ENCODE measurements around the gene AKAP10.
"Not testable (repeated sequence)": the region's sequence is repeated elsewhere in the genome, so short reads cannot be mapped to it uniquely, and the experiment has no call there.

Gene AKAP10

GRCh38 chr17:19978805-19979211 is 1.2 kb upstream of the AKAP10 start:
- DNase-seq, result no peak

GRCh38 chr17:19978209-19978802 is 678 bp upstream of the AKAP10 start:
- peak in 4 of 14 donors; percentile 31 to 79 (median 47) for DNase-seq

GRCh38 chr17:19975601-19976000 is 2.0 kb downstream of the AKAP10 start:
- DNase-seq, result no peak

GRCh38 chr17:19973156-19973555 is 4.5 kb downstream of the AKAP10 start:
- DNase-seq, result no peak

GRCh38 chr17:19962954-19963353 is 14.7 kb downstream of the AKAP10 start:
- not testable (repeated sequence) for DNase-seq

DNA sequence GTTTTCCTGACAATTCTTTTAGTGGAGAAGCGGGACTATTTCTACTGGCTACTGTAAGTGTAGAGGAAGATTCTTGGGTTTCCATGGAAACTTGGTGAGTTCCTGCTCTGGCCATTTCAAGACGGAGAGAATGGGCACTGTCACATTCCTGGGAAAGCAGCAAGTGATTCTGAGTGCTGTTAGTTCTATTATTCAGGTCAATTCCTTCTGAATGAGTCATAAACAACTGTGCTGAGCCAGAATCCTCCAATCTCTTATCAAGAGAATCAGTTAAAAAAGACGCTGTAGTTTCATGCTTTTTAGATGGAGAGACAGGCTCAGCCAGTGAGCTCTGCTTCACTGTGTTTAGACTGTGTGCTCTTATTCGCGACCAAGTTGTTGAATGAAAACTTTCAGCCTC is 19.6 kb downstream of the AKAP10 start:
- no peak for DNase-seq

DNA sequence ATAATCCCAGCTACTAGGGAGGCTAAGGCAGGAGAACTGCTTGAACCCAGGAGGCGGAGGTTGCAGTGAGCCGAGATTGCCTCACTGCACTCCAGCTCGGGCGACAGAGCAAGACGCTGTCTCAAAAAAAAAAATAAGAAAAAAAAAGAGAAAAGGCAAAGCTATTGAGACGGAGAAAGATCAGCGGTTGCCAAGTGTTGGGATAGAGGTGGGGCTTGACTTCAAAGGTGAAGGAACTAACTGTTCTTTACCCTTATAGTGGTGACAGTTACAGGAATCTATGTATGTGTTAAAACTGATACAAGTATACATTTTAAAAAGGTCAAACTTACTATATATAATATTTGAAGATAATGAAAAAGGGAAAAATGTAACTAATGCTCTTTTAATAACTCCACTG is 22.5 kb downstream of the AKAP10 start:
- no peak for DNase-seq

DNA sequence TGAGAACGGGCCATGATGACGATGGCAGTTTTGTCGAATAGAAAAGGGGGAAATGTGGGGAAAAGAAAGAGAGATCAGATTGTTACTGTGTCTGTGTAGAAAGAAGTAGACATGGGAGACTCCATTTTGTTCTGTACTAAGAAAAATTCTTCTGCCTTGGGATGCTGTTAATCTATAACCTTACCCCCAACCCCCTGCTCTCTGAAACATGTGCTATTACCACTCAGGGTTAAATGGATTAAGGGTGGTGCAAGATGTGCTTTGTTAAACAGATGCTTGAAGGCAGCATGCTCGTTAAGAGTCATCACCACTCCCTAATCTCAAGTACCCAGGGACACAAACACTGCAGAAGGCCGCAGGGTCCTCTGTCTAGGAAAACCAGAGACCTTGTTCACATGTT is 26.2 kb downstream of the AKAP10 start:
- not testable (repeated sequence) for DNase-seq

- not testable (repeated sequence) for DNase-seq
These were observed 26.9 kb downstream of the AKAP10 start for GRCh38 chr17:19950624-19951195.

DNA sequence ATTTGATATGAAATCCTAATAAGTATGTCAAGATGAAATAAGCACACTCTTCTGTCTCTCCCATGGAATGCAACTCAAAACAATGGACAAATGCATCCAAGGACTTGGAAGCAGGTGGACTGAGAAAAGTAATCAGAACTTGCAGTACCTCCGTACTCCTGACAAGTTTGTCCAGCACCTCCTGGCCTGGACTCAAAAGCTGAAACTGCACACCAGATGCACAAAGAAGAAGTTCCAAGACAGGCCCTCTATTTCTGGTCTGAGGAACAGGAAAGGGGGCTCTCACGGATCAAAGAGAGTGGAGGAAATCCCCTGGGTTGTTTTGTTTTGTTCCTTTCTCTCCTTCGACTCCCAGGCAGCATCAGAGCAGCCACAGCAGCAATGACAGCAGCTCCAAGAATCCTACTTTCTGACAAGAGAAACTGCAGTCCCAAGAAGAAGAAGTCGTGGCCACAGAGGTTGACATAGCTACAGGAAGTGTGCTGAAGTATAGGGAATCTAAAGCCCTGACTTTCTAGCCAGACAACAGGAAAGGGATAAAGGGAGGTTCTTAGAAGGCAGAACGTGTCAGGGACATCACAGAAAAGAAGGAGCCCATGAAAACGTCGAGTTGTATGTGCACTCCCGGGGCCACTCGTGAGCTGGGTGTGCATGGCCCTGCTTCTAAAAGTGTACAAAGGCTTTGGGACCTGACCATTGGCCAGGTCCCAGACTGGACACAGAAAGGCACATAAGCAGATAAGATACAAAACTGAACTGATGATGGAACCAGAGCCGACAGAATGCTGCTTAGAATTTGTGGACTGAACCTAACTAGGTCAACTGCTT is 29.3 kb downstream of the AKAP10 start:
- DNase-seq, result no peak

- no peak for DNase-seq
These were observed 30.7 kb downstream of the AKAP10 start for GRCh38 chr17:19946921-19947320.

DNA sequence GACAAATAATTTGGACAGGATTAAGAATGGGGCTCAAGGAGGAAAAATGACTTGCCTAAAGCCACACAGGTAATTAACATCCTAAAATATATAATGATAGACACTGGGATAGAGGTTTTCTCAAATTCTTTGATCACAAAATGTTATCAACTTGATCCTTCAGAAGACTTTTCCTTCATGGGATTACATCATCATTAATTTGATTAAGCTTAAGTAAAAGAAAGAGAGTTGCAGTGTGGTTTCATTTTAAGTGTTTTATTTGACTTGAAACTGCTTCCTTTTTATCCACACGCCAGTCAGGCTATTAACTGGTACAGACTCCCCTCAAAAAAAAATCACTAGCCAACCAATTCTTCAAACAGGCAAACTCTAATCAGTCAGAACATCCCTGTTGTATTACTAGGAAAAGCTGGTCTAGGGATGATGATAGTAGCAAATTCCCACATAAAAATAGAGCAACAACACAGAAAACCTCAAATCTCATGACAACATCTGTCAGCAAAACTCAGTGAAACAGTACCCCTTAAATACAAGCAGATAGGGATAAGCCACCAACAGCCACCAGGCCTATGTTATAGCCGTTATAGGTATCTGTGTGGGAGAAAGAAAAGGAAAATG is 32.5 kb downstream of the AKAP10 start:
- DNase-seq, result no peak

DNA sequence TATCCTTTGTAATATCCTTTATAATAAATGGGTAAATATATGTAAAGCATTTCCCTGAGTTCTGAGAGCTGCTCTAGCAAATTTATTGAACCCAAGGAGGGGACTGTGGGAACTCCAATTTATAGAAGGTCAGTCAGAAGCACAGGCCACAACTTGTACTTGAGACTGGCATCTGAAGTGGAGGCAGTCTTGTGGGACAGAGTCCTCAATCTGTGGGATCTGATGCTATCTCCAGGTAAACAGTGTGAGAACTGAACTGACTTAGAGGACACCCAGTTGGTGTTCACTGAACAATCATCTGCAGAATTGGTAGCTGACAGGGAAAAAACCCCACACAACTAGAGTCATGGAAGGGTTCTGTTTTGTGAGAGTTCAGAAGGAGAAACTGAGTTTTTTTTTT is 34.0 kb downstream of the AKAP10 start:
- DNase-seq, result no peak

DNA sequence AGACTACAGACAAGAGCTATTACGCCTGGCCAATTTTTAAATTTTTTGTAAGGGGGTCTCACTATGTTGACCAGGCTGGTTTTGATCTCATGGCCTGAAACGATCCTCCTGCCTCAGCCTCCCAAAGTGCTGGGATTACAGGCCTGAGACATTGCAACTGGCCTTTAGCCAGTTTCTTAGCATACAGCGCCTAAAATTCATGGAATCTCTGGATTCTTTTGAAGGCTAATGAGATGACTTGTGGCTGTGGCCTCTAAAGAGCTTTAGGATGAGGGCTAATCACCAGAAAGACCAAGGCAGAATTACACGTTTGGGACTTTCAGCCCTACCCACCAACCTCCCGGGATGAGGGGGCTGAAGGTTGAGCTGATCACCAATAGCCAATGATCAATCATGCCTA is 34.6 kb downstream of the AKAP10 start:
- DNase-seq, result no peak

DNA sequence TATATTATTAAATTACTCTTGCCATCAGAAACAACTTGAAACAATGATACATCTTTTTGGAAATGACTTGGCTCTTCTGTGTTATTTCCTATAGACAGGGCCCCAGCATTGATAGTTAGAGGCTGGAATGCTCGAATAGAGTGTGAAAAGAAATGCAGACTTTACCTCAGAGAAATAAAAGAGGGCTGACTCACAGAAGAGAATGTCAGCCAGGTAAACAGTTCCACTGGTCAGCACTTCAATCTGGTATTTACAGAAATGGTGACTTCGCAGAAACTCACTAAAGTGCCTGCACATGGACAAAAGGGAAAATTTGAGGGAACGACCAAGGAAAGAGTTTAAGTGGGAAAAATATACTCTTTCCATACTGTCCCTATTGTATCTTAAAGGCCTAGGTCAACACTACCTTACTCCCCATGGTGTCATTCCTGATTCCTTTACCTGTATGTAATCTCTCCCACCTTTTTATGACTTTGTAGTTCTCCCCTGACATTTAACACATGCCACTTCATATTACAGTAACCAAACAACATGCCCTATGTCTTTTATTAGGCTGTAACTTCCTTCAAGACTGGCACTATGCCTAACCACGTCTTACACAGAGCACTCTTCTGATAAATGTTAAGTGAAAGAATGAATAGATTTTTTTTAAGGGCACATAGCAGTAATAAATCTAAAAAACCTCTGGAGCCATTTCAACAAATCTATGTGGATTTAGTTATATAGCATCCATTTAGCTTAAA is 36.7 kb downstream of the AKAP10 start:
- DNase-seq, result no peak

- DNase-seq, result no peak
These were observed 37.5 kb downstream of the AKAP10 start for GRCh38 chr17:19939993-19940721.

DNA sequence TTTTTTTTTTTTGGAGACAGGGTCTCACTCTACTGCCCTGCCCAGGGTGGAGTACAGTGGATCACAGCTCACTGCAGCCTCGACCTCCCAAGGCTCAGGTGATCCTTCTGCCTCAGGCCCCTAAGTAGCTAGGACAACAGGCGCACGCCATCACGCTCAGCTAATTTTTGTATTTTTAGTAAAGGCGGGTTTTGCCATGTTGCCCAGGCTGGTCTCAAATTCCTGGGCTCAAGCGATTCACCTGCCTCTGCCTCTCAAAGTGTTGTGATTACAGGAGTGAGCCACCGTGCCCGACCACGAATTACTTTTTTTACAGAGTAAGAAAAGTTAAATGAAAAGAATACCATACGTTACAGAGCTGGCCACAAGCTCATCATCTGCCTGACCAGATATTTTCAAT is 38.9 kb downstream of the AKAP10 start:
- no peak for DNase-seq

DNA sequence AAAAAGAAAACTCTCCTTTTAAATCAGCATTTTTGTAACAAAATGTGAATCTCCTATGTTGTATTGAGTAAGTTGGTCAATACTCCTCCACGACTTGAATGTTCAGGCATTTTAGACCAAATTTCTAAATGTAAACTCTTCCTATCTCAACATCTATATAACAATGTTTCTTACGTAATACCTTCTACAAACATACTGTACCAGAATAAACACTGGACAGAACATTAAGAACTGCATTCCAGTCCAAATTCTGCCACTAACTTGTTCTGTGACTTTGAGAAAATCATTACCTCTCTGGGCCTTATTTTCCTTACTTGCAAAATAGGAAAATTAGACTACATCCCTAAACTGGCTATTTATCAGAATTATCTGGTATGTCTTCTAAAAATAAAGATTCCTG is 40.1 kb downstream of the AKAP10 start:
- no peak for DNase-seq

DNA sequence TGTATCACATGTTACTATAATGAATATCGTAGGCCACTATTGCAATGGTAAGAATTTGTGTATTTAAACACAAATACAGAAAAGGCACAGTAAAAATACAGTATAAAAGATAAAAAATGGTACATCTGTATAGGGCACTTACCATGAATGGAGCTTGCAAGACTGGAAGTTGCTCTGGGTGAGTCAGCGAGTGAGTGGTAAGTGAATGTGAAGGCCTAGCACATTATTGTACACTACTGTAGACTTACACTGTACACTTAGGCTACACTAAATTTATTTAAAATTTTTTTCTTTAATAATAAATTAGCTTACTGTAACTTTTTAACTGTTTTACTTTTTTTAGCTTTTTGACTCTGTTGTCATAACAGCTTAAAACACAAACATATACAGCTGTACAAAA is 42.5 kb downstream of the AKAP10 start:
- DNase-seq, result no peak

- no peak for DNase-seq
These were observed 44.0 kb downstream of the AKAP10 start for GRCh38 chr17:19933628-19934027.

GRCh38 chr17:19933221-19933620 is 44.4 kb downstream of the AKAP10 start:
- no peak for DNase-seq

- no peak for DNase-seq
These were observed 49.3 kb downstream of the AKAP10 start for GRCh38 chr17:19928299-19928698.
